Left ventricle myocardium superior (tissue), 1 donor: ENCODE measurements around the gene CLEC16A. TPM values are rescaled to one million over a fixed set of nuclear protein-coding genes. Genes with fewer than 3 reads are reported as not detected.
"Not testable (repeated sequence)": the region's sequence is repeated elsewhere in the genome, so short reads cannot be mapped to it uniquely, and the experiment has no call there.

ENCODE experiments used
- ATAC-seq: fragments of 200-7000 bp; cut with Tn5 transposase; one replicate; pipeline ENCODE4 v1.9.1; 2020; ENCODE audit warnings: mild to moderate bottlenecking, moderate library complexity
- DNase-seq: peaks from one replicate; pipeline ENCODE4 v3.0.0-alpha.2; 2020
- intact Hi-C: fragments of 100-400 bp; cut with micrococcal nuclease; formaldehyde crosslinking; loops from one replicate; pipeline ENCODE4 v1.11.0; 2022
- total RNA-seq: library from RNA; stranded (reverse); fragmentation: NEBNext Ultra II Directional; extraction: Animal tissue kit (Norgen Biotek cat#: 25700); gene quantifications from one replicate; pipeline ENCODE4 v1.2.1, GENCODE V29; 2021
- donor health status: DM: no; HTN: yes; CAD: no; lungs with severe emphysema.

CLEC16A gene
- total RNA-seq, 1 donor from 2014 or later: 20.6 TPM

DNA sequence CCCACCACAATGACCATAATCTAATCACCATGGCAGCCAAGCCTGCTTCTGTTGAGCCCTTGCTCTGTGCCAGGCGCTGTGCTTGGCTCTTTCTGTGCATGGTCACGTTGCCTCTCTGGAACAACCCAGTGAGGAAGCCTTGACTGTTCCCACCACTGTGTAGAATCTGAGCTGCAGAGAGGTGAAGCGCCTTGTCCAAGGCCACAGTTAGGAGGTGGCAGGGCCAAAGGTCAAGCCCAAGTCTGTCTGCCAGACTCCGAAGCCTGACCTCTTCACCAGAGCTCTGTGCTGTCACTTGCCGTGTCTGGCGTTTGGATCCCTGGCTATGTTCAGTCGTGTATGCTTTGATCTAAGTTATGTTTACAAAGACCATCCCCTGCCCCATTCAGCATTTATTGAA, 10.5 kb downstream of the CLEC16A start:
- ATAC-seq: no peak
- no peak for DNase-seq
- intact Hi-C loops: no loop called here

DNA sequence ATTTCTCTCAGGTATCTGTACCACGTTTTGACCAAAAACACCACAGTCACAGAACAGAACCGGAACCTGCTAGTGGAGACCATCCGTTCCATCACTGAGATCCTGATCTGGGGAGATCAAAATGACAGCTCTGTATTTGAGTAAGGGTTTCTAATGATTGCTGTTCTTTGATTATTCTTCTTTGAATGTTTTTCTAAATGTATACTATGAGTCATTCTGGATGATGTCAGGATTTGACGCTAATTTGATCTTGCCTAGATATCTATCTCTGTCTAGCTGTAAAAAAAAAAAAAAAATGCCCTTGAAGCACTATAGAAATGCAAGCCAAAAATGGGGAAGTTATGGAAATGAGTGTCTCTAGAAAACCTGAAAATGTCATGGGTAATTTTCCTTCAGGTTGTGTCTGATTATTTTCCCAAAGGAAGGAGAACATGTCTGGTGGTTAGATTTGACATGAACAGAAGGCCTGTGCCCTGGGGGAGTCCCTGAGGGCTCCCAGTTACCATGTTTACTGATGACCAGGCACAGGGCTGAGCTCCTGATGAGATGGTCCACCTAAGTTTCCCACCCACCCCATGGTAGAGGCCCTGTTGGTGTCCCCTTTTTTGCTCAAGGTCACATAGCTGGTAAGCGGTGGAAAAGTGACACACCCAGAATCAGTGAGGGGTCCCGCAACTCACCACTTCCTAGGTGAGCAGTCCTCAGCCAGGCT, 13.6 kb downstream of the CLEC16A start:
- ATAC-seq (no peak), DNase-seq (no peak)
- intact Hi-C loops: no loop called here

DNA sequence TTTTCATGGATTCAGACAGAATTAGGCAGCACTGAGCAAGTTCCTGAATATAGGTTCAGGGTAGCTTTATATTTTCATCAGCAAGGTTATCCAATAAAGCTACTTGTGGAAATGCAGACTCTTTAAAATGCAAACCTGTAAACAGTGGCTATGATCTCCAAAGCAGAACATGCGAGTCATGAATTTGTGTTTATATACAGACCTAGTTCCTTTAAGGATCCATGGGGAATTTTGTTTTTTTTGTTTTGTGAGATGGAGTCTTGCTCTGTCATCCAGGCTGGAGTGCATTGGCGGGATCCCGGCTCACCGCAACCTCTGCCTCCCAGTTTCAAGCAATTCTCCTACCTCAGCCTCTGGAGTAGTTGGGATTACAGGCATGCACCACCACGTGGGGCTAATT, 14.8 kb downstream of the CLEC16A start:
- intact Hi-C loops: no loop called here
- DNase-seq (no peak), ATAC-seq (no peak)

DNA sequence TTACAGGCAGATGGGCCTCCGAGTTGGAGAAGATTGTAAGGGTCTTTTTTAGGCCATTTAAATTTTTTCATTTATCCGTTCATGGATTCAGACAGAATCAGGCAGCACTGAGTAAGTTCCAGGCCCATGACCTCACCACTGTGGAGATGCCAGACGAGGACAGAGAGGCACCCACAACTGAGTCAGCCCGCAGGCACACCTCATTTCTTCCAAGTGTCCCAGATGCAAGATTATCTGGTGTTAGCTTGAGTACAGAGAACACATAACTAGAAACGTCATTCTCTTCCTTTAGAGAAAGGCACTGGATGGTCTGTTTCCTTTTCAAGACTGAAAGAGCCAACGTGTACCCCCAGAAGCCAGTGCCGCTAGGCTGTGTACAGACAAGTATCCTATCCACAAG, 16.9 kb downstream of the CLEC16A start:
- intact Hi-C loops: no loop called here
- DNase-seq (peak; percentile 42), ATAC-seq (peak; percentile 75)

DNA sequence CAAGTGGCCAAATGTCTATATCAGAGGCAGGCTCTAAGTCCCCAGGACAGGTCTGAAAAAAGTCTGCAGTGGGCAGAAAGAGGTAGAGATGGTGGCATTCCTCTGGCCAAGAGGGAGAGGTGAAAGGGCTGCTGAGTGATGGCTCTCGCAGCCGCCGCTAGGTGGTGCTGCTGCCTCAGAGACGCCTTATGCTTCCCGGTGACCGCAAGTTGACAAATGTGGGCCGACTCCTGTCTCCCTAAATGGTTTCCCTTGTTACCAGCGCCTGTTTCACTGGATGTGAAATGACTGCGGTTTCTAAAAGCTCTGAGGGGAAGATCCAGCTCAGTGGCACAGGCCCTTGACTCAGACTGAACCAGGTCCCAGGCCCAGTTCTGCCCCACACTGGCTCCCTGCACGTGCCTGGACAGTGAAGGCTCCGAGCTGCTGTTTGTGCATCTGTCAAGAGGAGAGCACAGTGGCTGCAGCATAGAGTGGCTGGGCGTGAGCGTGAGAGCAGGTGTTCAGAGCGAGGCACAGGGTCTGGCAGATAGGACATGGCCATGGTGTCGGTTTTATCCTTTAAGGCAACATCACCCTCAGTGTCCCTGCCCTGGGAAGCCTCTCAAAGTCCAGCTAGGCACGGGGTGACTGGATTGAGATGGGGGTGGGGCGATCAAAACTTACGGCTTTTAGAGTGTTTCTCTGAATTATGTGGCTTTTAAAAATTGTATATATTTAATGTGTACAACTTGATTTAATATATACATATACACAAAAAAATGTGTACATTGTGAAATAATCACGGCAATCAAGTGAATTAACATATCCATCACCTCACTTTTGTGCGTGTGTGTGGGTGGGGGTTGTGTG, 19.9 kb downstream of the CLEC16A start:
- DNase-seq (peak; percentile 89), ATAC-seq (peak; percentile 85)
- intact Hi-C loops: no loop called here

DNA sequence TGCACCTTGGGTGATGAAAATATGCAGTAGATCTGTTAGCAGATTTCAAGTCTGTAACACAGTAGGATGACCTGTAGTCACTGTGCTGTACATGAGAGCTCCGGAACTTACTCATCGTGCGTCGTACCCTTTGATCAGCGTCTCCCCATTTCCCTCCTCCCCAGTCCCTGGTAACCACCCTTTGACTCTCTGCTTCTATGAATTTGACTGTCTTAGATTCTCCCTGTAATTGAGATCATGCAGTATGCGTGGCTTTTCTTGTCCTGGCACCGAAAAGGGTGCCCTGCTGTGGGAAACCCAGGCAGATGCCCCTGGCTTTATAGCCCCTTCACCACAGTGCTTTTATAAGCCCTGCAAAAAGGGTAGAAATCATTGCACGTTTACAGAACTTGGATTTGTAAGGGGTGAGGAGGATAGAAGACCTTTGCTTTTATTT, 20.5 kb downstream of the CLEC16A start:
- ATAC-seq (no peak), DNase-seq (no peak)
- intact Hi-C loops: no loop called here

DNA sequence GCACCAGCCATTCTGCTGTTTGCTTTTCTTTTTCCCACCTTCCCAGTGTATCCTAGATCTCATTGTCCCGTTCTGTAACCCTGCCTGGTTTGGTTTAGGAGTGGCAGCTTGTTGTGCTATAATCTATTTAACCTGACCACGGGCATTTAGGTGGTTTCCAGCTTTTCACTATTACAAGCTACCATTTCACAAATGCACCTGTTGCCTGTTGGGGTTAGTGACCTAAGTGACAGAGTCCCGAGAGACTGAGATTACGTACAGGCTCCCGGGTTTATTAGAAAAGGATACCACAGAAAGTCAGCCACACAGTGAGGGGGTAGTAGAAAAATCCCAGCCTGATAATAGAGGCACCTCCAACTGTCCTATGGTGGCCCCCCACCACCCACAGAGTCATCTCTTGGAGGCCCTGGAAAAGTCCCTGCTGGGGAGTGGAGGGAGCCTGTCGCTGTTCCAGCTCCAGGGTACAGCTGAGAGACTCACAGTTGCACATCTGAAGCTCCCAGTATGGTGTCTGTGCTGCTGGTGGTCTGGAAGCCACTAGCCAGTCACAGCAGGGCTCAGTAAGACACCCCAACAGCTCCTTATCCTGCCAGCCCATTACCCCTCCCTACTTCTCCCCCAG, 21.2 kb downstream of the CLEC16A start:
- no peak for DNase-seq
- intact Hi-C loops: no loop called here
- no peak for ATAC-seq

DNA sequence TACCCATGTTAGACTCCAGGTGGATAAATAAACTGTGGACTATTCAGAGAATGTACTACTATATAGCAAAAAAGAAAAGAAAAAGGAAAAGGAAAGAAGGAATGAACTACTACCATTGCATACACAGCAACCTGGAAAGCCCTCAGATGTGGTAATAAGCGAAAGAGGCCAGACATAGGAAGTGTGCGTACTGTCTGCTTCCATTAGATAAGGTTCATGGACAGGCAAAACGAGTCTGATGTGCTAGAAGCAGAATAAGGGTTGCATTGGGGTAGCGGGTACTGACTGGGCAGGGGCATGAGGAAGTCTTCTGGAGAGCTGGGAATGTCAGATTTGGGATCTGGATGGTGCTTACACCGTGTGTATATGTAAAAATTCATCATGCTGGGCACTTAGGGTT, 21.8 kb downstream of the CLEC16A start:
- no peak for DNase-seq
- intact Hi-C loops: no loop called here
- no peak for ATAC-seq

DNA sequence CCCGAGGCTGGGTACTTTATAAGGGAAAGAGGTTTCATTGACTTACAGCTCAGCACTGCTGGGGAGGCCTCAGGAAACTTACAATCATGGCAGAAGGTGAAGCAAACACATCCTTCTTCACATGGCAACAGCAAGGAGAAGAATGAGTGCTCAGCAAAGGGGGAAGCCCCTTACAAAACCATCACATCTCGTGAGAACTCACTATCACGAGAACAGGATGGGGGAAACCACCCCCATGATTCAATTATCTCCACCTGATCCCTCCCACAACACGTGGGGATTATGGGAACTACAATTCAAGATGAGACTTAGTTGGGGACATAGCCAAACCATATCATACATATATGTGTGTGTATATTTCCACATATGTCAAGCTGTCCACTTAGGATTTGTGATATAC, 22.2 kb downstream of the CLEC16A start:
- intact Hi-C loops, ATAC-seq, DNase-seq: not testable (repeated sequence)

DNA sequence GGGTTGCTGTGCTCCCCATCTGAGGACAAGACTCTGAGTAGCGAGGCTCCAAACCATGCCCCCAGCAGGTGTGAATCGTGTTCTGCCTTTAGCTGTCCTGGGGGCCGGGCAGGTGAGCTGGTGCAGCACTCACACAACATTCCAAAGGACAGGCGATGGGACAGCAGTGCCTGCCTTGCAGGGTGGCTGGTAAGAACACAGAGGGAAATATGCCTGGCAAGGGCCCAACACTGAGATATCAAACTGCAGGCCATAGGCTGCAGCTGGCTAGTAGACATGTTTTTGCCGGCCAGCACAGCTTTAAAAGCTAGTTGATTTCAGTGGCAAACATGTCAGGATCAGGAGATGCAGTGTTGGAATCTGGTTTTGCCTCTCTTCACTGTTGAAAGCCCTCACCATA, 23.6 kb downstream of the CLEC16A start:
- ATAC-seq: peak; percentile 60

DNA sequence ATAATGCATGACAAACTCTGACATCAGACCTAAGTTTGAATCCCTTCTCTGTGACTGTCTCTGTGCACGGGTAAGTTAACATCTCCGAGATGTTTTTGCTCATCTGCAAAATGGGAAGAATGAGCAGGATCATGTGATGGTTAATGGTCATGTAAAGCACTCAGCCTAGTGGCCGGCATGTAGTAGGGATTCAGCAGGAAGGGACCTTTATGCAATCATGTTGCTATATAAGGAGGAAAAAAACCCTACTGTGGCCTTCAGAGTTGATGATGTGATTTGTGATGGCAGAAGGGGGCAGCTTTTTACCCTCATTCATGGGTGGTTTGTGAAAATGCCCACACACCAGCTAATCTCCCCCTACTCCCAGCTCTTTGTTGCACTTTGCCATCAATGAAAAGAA, 24.1 kb downstream of the CLEC16A start:
- DNase-seq: no peak
- ATAC-seq: no peak
- intact Hi-C loops: no loop called here

More for the DNA sequence above, 23.6 kb downstream of the CLEC16A start:
- intact Hi-C loops: no loop called here
- DNase-seq: peak; percentile 45

DNA sequence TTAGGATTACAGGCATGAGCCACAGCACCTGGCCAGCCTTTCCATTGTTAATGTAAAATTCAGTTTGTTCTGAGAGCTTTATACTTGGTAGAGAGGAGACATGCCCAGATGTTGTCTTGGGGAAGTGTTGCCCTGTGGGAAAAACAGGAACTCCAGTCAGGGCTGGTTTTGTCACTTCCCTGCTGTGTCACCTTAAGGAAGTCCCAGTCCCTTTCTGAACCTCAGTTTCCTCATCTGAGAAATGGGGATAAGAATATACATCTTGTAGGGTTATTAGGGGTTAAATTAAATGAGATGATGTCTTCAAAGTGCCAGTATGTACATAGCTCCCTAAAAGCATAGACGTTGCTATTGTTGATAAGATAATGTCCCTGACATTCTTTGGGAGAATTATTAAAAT, 25.3 kb downstream of the CLEC16A start:
- ATAC-seq: no peak
- DNase-seq: no peak
- intact Hi-C loops: loop anchor here (5.0 to 10.0 kb wide), 2 partner anchors 288 to 385 kb away; partner anchors contain the start of gene SOCS1

DNA sequence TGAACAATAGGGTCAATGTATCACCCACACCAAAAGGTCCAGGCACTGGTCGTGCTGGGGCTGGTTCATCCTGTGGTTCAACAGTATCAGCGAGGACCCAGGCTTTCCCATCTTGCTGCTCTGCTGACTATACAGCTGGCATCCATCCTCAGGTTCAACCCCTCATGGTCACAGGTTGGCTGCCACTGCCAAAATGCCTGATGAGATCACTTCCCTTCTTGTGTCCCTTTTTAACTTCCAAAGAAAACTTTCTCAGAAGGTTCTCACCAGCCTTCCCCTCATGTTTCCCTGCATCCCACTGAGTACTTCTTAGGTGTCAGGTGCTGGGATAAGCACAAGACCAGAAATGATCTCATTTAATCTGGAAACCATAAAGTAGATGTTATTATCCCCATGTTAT, 25.7 kb downstream of the CLEC16A start:
- no peak for DNase-seq
- intact Hi-C loops: loop anchor here (5.0 to 10.0 kb wide), 2 partner anchors 287 to 385 kb away; partner anchors contain the start of gene SOCS1
- no peak for ATAC-seq

DNA sequence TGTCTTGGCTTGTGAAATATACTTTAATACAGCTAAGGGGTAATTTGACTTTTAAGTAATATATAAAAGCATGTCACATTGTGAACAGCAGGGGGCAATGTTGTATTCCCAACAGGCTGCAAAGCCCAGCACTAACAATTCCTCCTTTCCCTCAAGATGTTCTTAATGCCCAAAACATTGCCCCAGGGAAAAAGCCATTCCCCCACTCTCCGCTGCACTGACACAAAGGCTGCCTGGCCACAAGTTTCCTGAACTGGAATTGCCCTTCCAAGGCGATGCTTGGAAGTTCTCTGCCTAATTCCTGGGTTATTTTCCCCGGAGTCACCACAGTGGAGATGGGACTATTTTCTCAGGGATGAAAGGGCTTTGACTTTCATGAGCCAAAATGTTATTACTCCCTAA, 27.2 kb downstream of the CLEC16A start:
- ATAC-seq (peak; percentile 73), DNase-seq (no peak)

DNA sequence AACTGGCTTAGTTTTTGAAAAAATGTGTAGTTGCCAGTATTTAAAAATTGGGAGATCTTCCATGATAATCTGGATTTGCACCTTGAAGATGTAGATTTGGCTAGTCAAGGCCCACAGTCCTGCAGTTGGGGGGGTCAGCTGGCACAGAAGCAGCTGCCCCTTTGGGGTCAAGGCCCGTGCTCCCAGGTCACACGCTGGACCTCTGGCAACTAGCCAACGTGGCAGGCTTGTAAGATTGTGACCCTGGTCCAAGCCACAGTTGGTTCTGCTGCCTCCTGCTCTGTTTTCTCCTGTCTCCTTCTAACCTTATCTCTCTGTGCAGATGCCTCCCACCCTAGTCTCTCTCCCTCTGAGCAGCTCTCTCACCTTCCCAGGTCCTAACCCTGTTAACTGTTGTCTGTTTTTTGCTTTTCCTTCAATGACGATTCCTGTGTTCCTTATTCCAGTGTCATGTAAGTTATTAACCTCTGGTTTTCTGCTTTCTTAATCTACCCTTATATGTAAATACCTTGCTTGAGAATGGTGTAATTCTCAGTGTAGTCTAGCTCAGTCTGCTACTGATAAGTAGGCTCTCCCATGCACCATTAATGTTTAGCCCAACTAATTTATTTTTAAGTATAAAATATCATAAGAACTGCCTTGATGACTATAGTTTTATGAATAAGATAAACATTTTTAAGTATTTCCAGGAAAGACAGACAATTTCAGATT, 27.9 kb downstream of the CLEC16A start:
- intact Hi-C loops: loop anchor here (5.0 to 10.0 kb wide), 2 partner anchors 285 to 383 kb away; partner anchors contain the start of gene SOCS1
- no peak for ATAC-seq
- no peak for DNase-seq

More for the DNA sequence above, 27.2 kb downstream of the CLEC16A start:
- intact Hi-C loops: loop anchor here (5.0 to 10.0 kb wide), 2 partner anchors 286 to 383 kb away; partner anchors contain the start of gene SOCS1

DNA sequence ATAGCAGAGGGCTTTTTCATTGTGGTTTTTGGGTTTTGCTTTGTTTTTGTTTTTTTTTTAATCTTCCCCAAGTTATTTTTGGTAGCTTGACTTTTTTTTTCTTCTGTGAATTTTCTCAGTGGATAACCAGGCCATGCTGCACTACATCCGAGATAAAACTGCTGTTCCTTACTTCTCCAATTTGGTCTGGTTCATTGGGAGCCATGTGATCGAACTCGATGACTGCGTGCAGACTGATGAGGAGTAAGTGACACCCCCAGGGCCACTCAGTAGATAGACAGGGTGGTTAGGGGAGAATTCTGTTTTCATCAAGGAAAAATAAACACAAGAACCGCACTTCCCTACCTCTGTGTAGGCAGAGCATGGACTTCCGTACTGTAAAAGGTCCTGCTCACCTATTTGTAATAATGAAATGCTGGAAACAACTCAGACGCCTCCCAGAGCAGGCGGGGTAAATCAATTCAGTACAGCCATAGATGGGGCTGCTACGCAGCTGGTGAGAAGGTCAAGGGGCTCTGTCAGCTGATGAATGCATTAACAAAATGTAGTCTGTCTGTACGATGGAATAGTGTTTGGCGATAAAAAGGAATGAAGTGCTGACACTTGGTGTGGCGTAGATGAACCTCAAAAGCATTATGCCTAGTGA, 28.6 kb downstream of the CLEC16A start:
- intact Hi-C loops: loop anchor here (5.0 to 10.0 kb wide), 2 partner anchors 284 to 382 kb away; partner anchors contain the start of gene SOCS1
- no peak for DNase-seq
- no peak for ATAC-seq

DNA sequence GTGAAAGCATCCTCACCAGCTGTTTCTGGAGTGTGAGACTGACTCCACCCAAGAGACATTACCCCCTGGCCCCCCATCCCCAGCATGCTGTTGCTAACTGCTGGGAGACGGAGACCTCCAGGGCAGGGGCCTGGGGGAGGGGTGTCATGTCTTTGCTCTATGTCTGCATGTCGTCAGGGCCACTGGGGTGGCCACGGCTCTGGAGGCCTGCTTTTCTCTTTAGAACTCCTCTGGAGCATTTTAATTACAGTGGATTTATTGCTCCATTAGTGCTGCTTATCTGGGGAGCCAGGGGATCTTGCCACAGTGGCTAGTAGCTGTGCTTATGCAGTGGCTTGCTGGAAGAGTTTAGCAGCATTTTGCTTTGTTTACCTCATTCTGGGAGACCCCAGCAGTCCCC, 32.3 kb downstream of the CLEC16A start:
- DNase-seq: no peak
- ATAC-seq: no peak
- intact Hi-C loops: loop anchor here (10.0 kb wide), 1 partner anchor 378 kb away; no protein-coding TSS in a partner anchor

DNA sequence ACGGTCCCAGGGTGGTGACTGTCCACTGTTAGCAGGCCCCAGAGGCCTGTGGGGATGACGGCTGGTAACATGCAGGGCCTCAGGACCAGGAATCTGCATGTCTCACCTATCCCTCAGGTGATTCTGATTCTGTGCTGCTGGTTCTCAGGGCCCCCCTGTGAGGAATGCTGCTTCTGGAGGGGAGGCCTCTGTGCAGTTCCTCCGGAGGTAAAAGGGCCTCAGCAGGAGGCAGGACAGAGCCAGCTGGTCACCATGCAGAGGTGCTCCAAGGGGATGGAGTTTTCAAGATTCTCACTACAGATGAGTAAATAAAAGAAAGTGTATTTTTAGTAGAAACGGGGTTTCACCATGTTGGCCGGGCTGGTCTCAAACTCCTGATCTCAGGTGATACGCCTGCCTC, 33.8 kb downstream of the CLEC16A start:
- DNase-seq: no peak
- intact Hi-C loops: loop anchor here (10.0 kb wide), 1 partner anchor 377 kb away; no protein-coding TSS in a partner anchor
- ATAC-seq: no peak
